ENCODE measurements around the gene KLHDC2. TPM values are rescaled to one million over a fixed set of nuclear protein-coding genes. Genes with fewer than 3 reads are reported as not detected.
"Not testable (repeated sequence)": the region's sequence is repeated elsewhere in the genome, so short reads cannot be mapped to it uniquely, and the experiment has no call there.

KLHDC2 gene
- total RNA-seq, 1 donor: 63.0 TPM

- DNase-seq (ENCODE audit: low read depth): no peak
- no peak for TF ChIP-seq CTCF (IDR thresholded peaks at IDR 0.05; ENCODE audit: insufficient read depth, low read depth, low read length)
- no peak overlapping the region for H3K4me3 ChIP-seq (ENCODE audit: low read depth, low read length)
These were observed 22.8 kb upstream of the KLHDC2 start for GRCh38 chr14:49745191-49745590.

- DNase-seq (ENCODE audit: low read depth); H3K4me3 ChIP-seq (ENCODE audit: low read depth, low read length): not testable (repeated sequence)
These were observed 21.5 kb upstream of the KLHDC2 start for GRCh38 chr14:49746476-49746875.

- DNase-seq (ENCODE audit: low read depth): peak; percentile 22
These were observed 13.3 kb upstream of the KLHDC2 start for GRCh38 chr14:49754570-49755097.

GRCh38 chr14:49755378-49755777 is 12.6 kb upstream of the KLHDC2 start:
- DNase-seq (ENCODE audit: low read depth): no peak
- H3K4me3 ChIP-seq (ENCODE audit: low read depth, low read length): no peak overlapping the region
- no peak for TF ChIP-seq CTCF (IDR thresholded peaks at IDR 0.05; ENCODE audit: insufficient read depth, low read depth, low read length)

More at GRCh38 chr14:49754570-49755097, 13.3 kb upstream of the KLHDC2 start:
- TF ChIP-seq CTCF (IDR thresholded peaks at IDR 0.05; ENCODE audit: insufficient read depth, low read depth, low read length): no peak
- H3K4me3 ChIP-seq (ENCODE audit: low read depth, low read length): no peak overlapping the region

- no peak overlapping the region for H3K4me3 ChIP-seq (ENCODE audit: low read depth, low read length)
- no peak for DNase-seq (ENCODE audit: low read depth)
- TF ChIP-seq CTCF (IDR thresholded peaks at IDR 0.05; ENCODE audit: insufficient read depth, low read depth, low read length): no peak
These were observed 6.0 kb upstream of the KLHDC2 start for GRCh38 chr14:49761839-49762551.

GRCh38 chr14:49766839-49767238 is 1.1 kb upstream of the KLHDC2 start:
- peak overlapping the region; percentile 87 for H3K4me3 ChIP-seq (ENCODE audit: low read depth, low read length)
- peak; percentile 12 for DNase-seq (ENCODE audit: low read depth)
- TF ChIP-seq CTCF (IDR thresholded peaks at IDR 0.05; ENCODE audit: insufficient read depth, low read depth, low read length): no peak

- no peak for DNase-seq (ENCODE audit: low read depth)
- no peak for TF ChIP-seq CTCF (IDR thresholded peaks at IDR 0.05; ENCODE audit: insufficient read depth, low read depth, low read length)
- H3K4me3 ChIP-seq (ENCODE audit: low read depth, low read length): peak overlapping the region; percentile 87
These were observed 733 bp upstream of the KLHDC2 start for GRCh38 chr14:49767270-49767570.

Measured in fibroblast of villous mesenchyme (primary cell).